A549 (cell line): Measurements from ENCODE around the gene ZFPM1. TPM values are rescaled to one million over a fixed set of nuclear protein-coding genes. Genes with fewer than 3 reads are reported as not detected.
"Not testable (repeated sequence)": the region's sequence is repeated elsewhere in the genome, so short reads cannot be mapped to it uniquely, and the experiment has no call there.

Experiments
- ATAC-seq, 2 experiments: fragments of 200-7000 bp in 1 of 2; fragments of >200 bp in 1 of 2; cut with Nextera tagmentation in 1 of 2; cut with Tn5 transposase in 1 of 2; 3 replicates each; pipeline versions ENCODE4 v1.8.0 to v1.9.1; 2018 to 2020; ENCODE audit warnings: mild to moderate bottlenecking in 1 of 2, moderate library complexity in 1 of 2
- CTCF ChIA-PET: fragments of 300-600 bp; sonication (Branson Sonifier 250); formaldehyde crosslinking; extraction: SDS; loops from one replicate; lab custom pipeline; 2021; ENCODE audit warnings: antibody characterized with exemption, inconsistent platforms; lab: Yijun Ruan, JAX
- POLR2A ChIA-PET: fragments of 350-600 bp; formaldehyde crosslinking; extraction: SDS; loops from one replicate; lab custom pipeline; 2021; ENCODE audit warnings: antibody characterized with exemption, inconsistent platforms; lab: Yijun Ruan, JAX
- DNase-seq, 2 experiments: peaks; one replicate each; pipeline versions ENCODE4 v3.0.0 to v3.0.0-alpha.2; 2011 to 2016; ENCODE audit warnings: low read depth in 1 of 2, low spot score in 1 of 2
- FAIRE-seq: peaks from 2 replicates; lab custom pipeline; 2011; peaks lifted over from hg19 to GRCh38; lab: Jason Lieb, UNC
- H3K27ac ChIP-seq, 2 experiments: fragments of >200 bp; sonication (Bioruptor Twin); formaldehyde crosslinking; 3 replicates each; pipeline ENCODE4 v1.5.1; 2016 to 2017
- H3K4me1 ChIP-seq: fragments of >200 bp; sonication (Bioruptor Twin); formaldehyde crosslinking; 3 replicates; pipeline ENCODE4 v1.6.1; 2016
- H3K4me2 ChIP-seq: fragments of >200 bp; sonication (Bioruptor Twin); formaldehyde crosslinking; 3 replicates; pipeline ENCODE4 v1.6.1; 2016
- H3K4me3 ChIP-seq: fragments of >200 bp; sonication (Bioruptor Twin); formaldehyde crosslinking; 3 replicates; pipeline ENCODE4 v1.5.1; 2016
- H3K9me3 ChIP-seq: fragments of >200 bp; sonication (Bioruptor Twin); formaldehyde crosslinking; 3 replicates; pipeline ENCODE4 v1.6.1; 2016
- CBX8 ChIP-seq: fragments of 200-600 bp; sonication (generic); IDR thresholded peaks from 2 replicates; pipeline ENCODE4 v1.6.1; 2016
- CEBPB ChIP-seq, 2 experiments: fragments of >200 bp in 1 of 2; sonication (Bioruptor Twin) in 1 of 2; formaldehyde crosslinking in 1 of 2; IDR thresholded peaks; 2 replicates each; pipeline ENCODE4 v1.6.1; 2012 to 2016
- CHD2 ChIP-seq: fragments of 150-350 bp; IDR thresholded peaks from 2 replicates; pipeline ENCODE4 v1.6.1; 2014; ENCODE audit warnings: low read length; ENCODE audit not compliant: partially characterized antibody
- CHD4 ChIP-seq: fragments of 200-600 bp; sonication (generic); IDR thresholded peaks from 2 replicates; pipeline ENCODE4 v1.6.1; 2016; ENCODE audit warnings: antibody characterized with exemption, mild to moderate bottlenecking, borderline replicate concordance
- EHMT2 ChIP-seq: fragments of 200-600 bp; sonication (generic); IDR thresholded peaks from 2 replicates; pipeline ENCODE4 v1.6.1; 2016; ENCODE audit warnings: antibody characterized with exemption, low read depth, mild to moderate bottlenecking, moderate library complexity
- FOSB ChIP-seq: fragments of 250-450 bp; sonication (Bioruptor Pico); IDR thresholded peaks from 2 replicates; pipeline ENCODE4 v1.5.0; 2020; ENCODE audit warnings: mild to moderate bottlenecking, moderate library complexity
- GATA3 ChIP-seq: IDR thresholded peaks from 2 replicates; pipeline ENCODE4 v1.6.1; 2012; ENCODE audit warnings: borderline replicate concordance
- HEYL ChIP-seq: fragments of 250-450 bp; sonication (Bioruptor Pico); IDR thresholded peaks from 2 replicates; pipeline ENCODE4 v1.8.0; 2021; ENCODE audit warnings: mild to moderate bottlenecking, moderate library complexity
- HOXB5 ChIP-seq: fragments of 250-450 bp; sonication (Bioruptor Pico); IDR thresholded peaks from 2 replicates; pipeline ENCODE4 v1.5.0; 2020; ENCODE audit warnings: mild to moderate bottlenecking, moderate library complexity
- JUN ChIP-seq, 2 experiments: fragments of >200 bp; sonication (Bioruptor Twin); formaldehyde crosslinking; IDR thresholded peaks; 2 replicates in 1 of 2; 3 replicates in 1 of 2; pipeline ENCODE4 v1.6.1; 2016 to 2017
- KDM5A ChIP-seq: fragments of 200-600 bp; sonication (generic); IDR thresholded peaks from 2 replicates; pipeline ENCODE4 v1.6.1; 2016; ENCODE audit warnings: antibody characterized with exemption, mild to moderate bottlenecking
- MAFK ChIP-seq: fragments of 450-650 bp; IDR thresholded peaks from 2 replicates; pipeline ENCODE4 v1.6.1; 2014; ENCODE audit not compliant: partially characterized antibody
- PHF8 ChIP-seq: fragments of 200-600 bp; sonication (generic); IDR thresholded peaks from 2 replicates; pipeline ENCODE4 v1.6.1; 2016; ENCODE audit warnings: low read depth, mild to moderate bottlenecking, antibody characterized with exemption, moderate library complexity, borderline replicate concordance
- RARB ChIP-seq: fragments of 250-450 bp; sonication (Bioruptor Pico); IDR thresholded peaks from 2 replicates; pipeline ENCODE4 v1.8.0; 2021; ENCODE audit warnings: mild to moderate bottlenecking, moderate library complexity
- SMC3 ChIP-seq: fragments of >200 bp; sonication (Bioruptor Twin); formaldehyde crosslinking; IDR thresholded peaks from 3 replicates; pipeline ENCODE4 v1.6.1; 2018; ENCODE audit warnings: inconsistent platforms
- SREBF2 ChIP-seq: fragments of 450-650 bp; IDR thresholded peaks from 2 replicates; pipeline ENCODE4 v1.6.1; 2014; ENCODE audit warnings: mild to moderate bottlenecking, moderate library complexity
- ZNF302 ChIP-seq: fragments of 250-450 bp; sonication (Bioruptor Pico); IDR thresholded peaks from 2 replicates; pipeline ENCODE4 v1.9.0; 2021; ENCODE audit warnings: inconsistent platforms, mild to moderate bottlenecking, moderate library complexity
- ZSCAN20 ChIP-seq: fragments of 250-450 bp; sonication (Bioruptor Pico); IDR thresholded peaks from 2 replicates; pipeline ENCODE4 v1.8.0; 2022; ENCODE audit warnings: mild to moderate bottlenecking, moderate library complexity
- WGBS: methylation state at CpG from one replicate; pipeline ENCODE4 v1.1.6; 2017; ENCODE audit errors: missing lambda C conversion rate; 5-methylcytosine and 5-hydroxymethylcytosine counted together
- polyA plus RNA-seq, 4 experiments: library from polyadenylated mRNA; depleted of rRNA in 3 of 4; stranded (reverse); fragments of >200 nt; fragmentation: RNase III in 1 of 4; extraction: RNeasy Plus Mini Kit Qiagen cat#74134 plus additional on column Dnase treatment in 1 of 4; gene quantifications; 2 replicates in 3 of 4; 3 replicates in 1 of 4; pipeline ENCODE4 v1.2.3, GENCODE V29; 2011 to 2017
- TF ChIP-seq, protein P1 (sequence below): fragments of >200 bp; sonication (Bioruptor Twin); formaldehyde crosslinking; IDR thresholded peaks from 3 replicates; pipeline ENCODE4 v1.5.1; 2016
- TF ChIP-seq, protein P2 (sequence below): IDR thresholded peaks from 2 replicates; pipeline ENCODE4 v1.6.1; 2012; ENCODE audit warnings: low read depth, borderline replicate concordance
- TF ChIP-seq, protein P3 (sequence below): IDR thresholded peaks from 2 replicates; pipeline ENCODE4 v1.6.1; 2012
- TF ChIP-seq, protein P4 (sequence below): fragments of 200-600 bp; sonication (generic); IDR thresholded peaks from 2 replicates; pipeline ENCODE4 v1.6.1; 2016; ENCODE audit warnings: antibody characterized with exemption, mild to moderate bottlenecking, moderate library complexity
- TF ChIP-seq, protein P5 (sequence below): fragments of 450-650 bp; IDR thresholded peaks from 2 replicates; pipeline ENCODE4 v1.6.1; 2014; ENCODE audit warnings: antibody characterized with exemption

The ZFPM1 gene
- polyA plus RNA-seq, 2 of the 4 experiments (the other 2 are of a cell fraction), result 0.36 to 2.5 TPM

DNA sequence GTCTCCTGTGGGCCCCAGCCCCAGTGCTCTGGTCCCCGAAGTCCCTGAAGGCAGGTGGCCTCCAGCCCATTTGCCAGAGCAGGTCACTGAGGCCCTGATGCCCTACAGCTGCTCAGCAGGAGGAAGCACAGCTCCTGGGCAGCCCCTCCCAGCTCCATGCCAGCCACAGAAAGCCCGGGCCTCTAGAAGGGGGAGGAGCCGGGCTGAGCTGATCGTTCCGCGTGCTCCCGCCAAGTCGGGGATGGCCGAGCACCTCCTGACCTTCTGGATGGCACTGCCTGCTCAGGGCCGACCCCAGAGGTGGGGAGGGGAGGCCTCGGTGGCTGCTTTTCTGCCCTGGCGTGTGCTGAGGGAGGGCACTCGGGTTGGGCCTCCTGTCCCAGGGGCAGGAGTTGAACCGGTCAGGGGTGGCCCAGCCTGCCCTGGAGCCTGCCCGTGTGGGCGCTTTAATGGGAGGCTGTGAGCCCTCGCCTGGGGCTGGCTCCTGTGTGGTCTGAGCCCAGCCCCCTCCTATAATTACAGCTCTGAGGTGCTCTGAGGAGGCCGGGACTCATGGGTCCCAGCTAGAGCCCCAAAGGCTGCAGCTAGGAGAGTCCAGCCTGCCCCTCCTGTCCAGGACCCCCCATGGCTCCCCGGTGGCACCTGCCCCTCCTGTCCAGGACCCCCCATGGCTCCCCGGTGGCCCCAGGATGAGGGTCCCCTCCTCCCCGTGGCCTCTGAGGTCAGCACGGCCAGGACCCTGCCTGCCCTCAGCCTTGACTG is 29.7 kb downstream of the ZFPM1 start:
- CTCF ChIA-PET, result no interaction called here
- H3K4me2 ChIP-seq, result no peak overlapping the region
- H3K27ac ChIP-seq, result no peak overlapping the region
- H3K4me3 ChIP-seq, result no peak overlapping the region
- no peaks in the 10 kb centered on the region for H3K9me3 ChIP-seq
- POLR2A ChIA-PET, result no interaction called here
- TF ChIP-seq FOSB (CRISPR knock-in tag) (no peak), KDM5A (no peak), MAFK (no peak)
- WGBS, result 70% methylated on average over 17 of the region's 22 CpGs
- H3K4me1 ChIP-seq, result peaks cover 11% of the 10 kb centered on the region
- DNase-seq (no peak), ATAC-seq (peak in 1 of 2 experiments; percentile 33; a peak in 2 of 6 replicates), FAIRE-seq (no peak)

DNA sequence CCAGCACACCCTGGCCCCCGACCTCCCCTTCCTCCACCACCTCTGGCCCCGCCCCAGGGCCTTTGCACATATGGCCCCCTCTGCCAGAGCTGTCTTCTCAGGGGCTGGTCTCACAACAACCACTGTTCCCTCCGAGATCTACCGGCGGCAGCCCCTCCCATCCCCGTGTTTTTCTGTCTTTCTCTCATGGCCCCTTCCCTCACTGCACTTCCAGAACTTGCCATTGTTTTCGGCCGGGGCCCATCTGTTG is 30.2 kb downstream of the ZFPM1 start:
- WGBS, result 84% methylated on average over 7 of the region's 8 CpGs
- H3K9me3 ChIP-seq, result no peaks in the 10 kb centered on the region

DNA sequence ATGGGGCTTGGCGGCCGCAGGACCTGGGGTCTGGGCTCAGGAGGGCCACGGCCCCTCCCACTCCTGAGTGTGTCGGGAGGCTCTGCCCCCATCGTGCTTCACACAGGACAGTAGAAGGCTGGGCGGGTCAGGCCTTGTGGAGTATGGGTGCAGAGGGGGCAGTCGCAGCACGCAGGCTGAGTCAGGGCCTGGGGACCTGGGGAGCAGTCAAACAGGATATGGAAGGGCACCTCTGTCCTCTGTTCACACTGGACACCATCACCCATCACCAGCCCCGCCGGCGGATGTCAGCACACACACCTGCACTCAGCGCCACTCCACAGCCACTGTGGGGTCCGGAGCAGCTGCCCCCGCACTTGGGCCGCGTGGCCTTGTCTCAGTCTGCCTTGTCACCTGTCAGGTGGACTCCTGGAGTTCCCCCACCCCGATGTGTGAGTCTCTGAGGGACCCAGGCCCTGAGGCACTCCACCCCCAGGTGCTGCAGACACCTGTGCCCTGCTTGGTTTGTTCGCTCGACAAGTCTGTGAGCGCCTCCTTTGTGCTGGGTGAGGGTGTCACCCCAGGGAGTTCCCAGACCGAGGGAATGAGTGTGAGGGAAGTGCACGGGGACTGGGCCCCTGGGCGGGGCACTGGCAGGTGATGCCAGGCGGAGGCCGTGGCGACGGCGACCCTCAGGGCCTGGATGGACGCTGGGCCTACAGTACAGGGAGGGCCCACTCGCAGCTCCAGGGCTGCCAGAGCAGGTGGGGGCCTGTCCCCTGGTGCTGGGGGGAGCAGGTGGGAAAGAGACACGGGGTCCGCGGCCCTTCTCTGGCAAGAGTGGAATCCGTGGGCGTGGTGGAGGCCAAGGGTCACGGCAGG is 31.7 kb downstream of the ZFPM1 start:
- 92% methylated on average over 30 of the region's 36 CpGs for WGBS
- Histone ChIP-seq H3K4me3 (no peak overlapping the region), H3K4me1 (peaks cover 20% of the 10 kb centered on the region), H3K27ac (no peak overlapping the region), H3K4me2 (no peak overlapping the region), H3K9me3 (no peaks in the 10 kb centered on the region)
- DNase-seq, result no peak
- ChIA-PET POLR2A (no interaction called here), CTCF (no interaction called here)
- ATAC-seq, result no peak
- no peak for FAIRE-seq
- TF ChIP-seq ZSCAN20 (CRISPR knock-in tag) (no peak), EHMT2 (no peak), SMC3 (no peak), CHD4 (no peak), CEBPB (IDR thresholded peaks at IDR 0.05) (no peak), RARB (CRISPR knock-in tag) (no peak), SREBF2 (no peak), PHF8 (no peak), JUN (IDR thresholded peaks at IDR 0.05) (no peak), CHD2 (no peak), ZNF302 (CRISPR knock-in tag) (no peak)
- TF ChIP-seq, protein P1, sequence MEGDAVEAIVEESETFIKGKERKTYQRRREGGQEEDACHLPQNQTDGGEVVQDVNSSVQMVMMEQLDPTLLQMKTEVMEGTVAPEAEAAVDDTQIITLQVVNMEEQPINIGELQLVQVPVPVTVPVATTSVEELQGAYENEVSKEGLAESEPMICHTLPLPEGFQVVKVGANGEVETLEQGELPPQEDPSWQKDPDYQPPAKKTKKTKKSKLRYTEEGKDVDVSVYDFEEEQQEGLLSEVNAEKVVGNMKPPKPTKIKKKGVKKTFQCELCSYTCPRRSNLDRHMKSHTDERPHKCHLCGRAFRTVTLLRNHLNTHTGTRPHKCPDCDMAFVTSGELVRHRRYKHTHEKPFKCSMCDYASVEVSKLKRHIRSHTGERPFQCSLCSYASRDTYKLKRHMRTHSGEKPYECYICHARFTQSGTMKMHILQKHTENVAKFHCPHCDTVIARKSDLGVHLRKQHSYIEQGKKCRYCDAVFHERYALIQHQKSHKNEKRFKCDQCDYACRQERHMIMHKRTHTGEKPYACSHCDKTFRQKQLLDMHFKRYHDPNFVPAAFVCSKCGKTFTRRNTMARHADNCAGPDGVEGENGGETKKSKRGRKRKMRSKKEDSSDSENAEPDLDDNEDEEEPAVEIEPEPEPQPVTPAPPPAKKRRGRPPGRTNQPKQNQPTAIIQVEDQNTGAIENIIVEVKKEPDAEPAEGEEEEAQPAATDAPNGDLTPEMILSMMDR, result no peak
- TF ChIP-seq, protein P2, sequence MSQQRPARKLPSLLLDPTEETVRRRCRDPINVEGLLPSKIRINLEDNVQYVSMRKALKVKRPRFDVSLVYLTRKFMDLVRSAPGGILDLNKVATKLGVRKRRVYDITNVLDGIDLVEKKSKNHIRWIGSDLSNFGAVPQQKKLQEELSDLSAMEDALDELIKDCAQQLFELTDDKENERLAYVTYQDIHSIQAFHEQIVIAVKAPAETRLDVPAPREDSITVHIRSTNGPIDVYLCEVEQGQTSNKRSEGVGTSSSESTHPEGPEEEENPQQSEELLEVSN, result no peak
- TF ChIP-seq, protein P3, sequence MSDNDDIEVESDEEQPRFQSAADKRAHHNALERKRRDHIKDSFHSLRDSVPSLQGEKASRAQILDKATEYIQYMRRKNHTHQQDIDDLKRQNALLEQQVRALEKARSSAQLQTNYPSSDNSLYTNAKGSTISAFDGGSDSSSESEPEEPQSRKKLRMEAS, result no peak

More for the DNA sequence above, 30.2 kb downstream of the ZFPM1 start:
- Histone ChIP-seq H3K4me3 (no peak overlapping the region), H3K4me2 (no peak overlapping the region), H3K4me1 (peaks cover 16% of the 10 kb centered on the region), H3K27ac (no peak overlapping the region)
- ChIA-PET CTCF (no interaction called here), POLR2A (no interaction called here)
- TF ChIP-seq CBX8 (no peak), SMC3 (no peak), HOXB5 (no peak), RARB (CRISPR knock-in tag) (no peak), GATA3 (no peak), HEYL (CRISPR knock-in tag) (no peak), EHMT2 (no peak), KDM5A (no peak)
- TF ChIP-seq, protein P4, sequence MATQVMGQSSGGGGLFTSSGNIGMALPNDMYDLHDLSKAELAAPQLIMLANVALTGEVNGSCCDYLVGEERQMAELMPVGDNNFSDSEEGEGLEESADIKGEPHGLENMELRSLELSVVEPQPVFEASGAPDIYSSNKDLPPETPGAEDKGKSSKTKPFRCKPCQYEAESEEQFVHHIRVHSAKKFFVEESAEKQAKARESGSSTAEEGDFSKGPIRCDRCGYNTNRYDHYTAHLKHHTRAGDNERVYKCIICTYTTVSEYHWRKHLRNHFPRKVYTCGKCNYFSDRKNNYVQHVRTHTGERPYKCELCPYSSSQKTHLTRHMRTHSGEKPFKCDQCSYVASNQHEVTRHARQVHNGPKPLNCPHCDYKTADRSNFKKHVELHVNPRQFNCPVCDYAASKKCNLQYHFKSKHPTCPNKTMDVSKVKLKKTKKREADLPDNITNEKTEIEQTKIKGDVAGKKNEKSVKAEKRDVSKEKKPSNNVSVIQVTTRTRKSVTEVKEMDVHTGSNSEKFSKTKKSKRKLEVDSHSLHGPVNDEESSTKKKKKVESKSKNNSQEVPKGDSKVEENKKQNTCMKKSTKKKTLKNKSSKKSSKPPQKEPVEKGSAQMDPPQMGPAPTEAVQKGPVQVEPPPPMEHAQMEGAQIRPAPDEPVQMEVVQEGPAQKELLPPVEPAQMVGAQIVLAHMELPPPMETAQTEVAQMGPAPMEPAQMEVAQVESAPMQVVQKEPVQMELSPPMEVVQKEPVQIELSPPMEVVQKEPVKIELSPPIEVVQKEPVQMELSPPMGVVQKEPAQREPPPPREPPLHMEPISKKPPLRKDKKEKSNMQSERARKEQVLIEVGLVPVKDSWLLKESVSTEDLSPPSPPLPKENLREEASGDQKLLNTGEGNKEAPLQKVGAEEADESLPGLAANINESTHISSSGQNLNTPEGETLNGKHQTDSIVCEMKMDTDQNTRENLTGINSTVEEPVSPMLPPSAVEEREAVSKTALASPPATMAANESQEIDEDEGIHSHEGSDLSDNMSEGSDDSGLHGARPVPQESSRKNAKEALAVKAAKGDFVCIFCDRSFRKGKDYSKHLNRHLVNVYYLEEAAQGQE, result no peak
- TF ChIP-seq, protein P5, sequence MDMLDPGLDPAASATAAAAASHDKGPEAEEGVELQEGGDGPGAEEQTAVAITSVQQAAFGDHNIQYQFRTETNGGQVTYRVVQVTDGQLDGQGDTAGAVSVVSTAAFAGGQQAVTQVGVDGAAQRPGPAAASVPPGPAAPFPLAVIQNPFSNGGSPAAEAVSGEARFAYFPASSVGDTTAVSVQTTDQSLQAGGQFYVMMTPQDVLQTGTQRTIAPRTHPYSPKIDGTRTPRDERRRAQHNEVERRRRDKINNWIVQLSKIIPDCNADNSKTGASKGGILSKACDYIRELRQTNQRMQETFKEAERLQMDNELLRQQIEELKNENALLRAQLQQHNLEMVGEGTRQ, result no peak
- ATAC-seq, result no peak
- no peak for DNase-seq
- FAIRE-seq, result no peak

DNA sequence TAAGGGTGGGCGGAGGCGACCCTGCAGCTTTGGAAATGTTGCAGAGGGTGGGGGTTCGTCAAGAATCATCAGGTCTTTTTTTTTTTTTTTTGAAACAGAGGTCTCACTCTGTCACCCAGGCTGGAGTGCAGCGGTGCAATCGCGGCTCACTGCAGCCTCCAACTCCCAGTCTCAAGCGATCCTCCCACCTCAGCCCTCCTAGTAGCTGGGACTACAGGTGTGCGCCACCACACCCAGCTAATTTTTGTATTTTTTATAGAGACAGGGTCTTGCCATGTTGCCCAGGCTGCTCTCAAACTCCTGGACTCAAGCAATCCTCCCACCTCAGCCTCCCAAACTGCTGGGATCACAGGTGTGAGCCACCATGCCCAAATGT is 32.3 kb downstream of the ZFPM1 start:
- H3K27ac ChIP-seq, H3K4me2 ChIP-seq, POLR2A ChIA-PET, DNase-seq, H3K9me3 ChIP-seq, CTCF ChIA-PET, ATAC-seq, FAIRE-seq, H3K4me3 ChIP-seq: not testable (repeated sequence)
- 94% methylated on average over 8 of the region's 8 CpGs for WGBS
- peaks cover 20% of the 10 kb centered on the region for H3K4me1 ChIP-seq
